GM23338 (cell line): ENCODE data around the gene EMD. TPM values are rescaled to one million over a fixed set of nuclear protein-coding genes. Genes with fewer than 3 reads are reported as not detected.

Source experiments
- ATAC-seq: fragments of 200-7000 bp; cut with Tn5 transposase; 3 replicates; pipeline ENCODE4 v1.9.1; 2020
- DNase-seq: peaks from one replicate; pipeline ENCODE4 v3.0.0-alpha.2; 2015; ENCODE audit warnings: low spot score
- H2AFZ ChIP-seq: fragments of 200-600 bp; sonication (generic); 2 replicates; pipeline ENCODE4 v1.8.0; 2016; ENCODE audit warnings: antibody characterized with exemption, mild to moderate bottlenecking, moderate library complexity
- H3F3A ChIP-seq: fragments of 200-600 bp; sonication (generic); replicated peaks from 2 replicates; pipeline ENCODE4 v1.8.0; 2017; ENCODE audit warnings: antibody characterized with exemption, mixed run types, low read depth
- H3K27ac ChIP-seq: fragments of 200-600 bp; sonication (generic); 2 replicates; pipeline ENCODE4 v1.6.1; 2016; ENCODE audit warnings: low read depth
- H3K27me3 ChIP-seq: fragments of 200-600 bp; sonication (generic); 2 replicates; pipeline ENCODE4 v1.8.0; 2016; ENCODE audit warnings: mild to moderate bottlenecking, mixed run types, moderate library complexity; ENCODE audit not compliant: insufficient read depth
- H3K36me3 ChIP-seq: fragments of 200-600 bp; sonication (generic); 2 replicates; pipeline ENCODE4 v1.8.0; 2016; ENCODE audit warnings: mild to moderate bottlenecking; ENCODE audit not compliant: insufficient read depth
- H3K4me1 ChIP-seq: fragments of 200-600 bp; sonication (generic); 2 replicates; pipeline ENCODE4 v1.8.0; 2016; ENCODE audit warnings: mild to moderate bottlenecking, moderate library complexity; ENCODE audit not compliant: insufficient read depth
- H3K4me2 ChIP-seq: fragments of 200-600 bp; sonication (generic); 2 replicates; pipeline ENCODE4 v1.7.1; 2017; ENCODE audit warnings: mixed run types
- H3K4me3 ChIP-seq: fragments of 200-600 bp; sonication (generic); 2 replicates; pipeline ENCODE4 v1.6.1; 2016; ENCODE audit warnings: mixed run types
- H3K79me2 ChIP-seq: fragments of 200-600 bp; sonication (generic); replicated peaks from 2 replicates; pipeline ENCODE4 v1.8.0; 2017; ENCODE audit warnings: mild to moderate bottlenecking; ENCODE audit not compliant: insufficient read depth
- H3K9me2 ChIP-seq: fragments of 200-600 bp; sonication (generic); 2 replicates; pipeline ENCODE4 v1.8.0; 2017; ENCODE audit not compliant: insufficient read depth
- H4K20me1 ChIP-seq: fragments of 200-600 bp; sonication (generic); replicated peaks from 2 replicates; pipeline ENCODE4 v1.8.0; 2017; ENCODE audit warnings: mild to moderate bottlenecking; ENCODE audit not compliant: insufficient read depth
- H3K27ac Mint-ChIP-seq: 2 replicates; pipeline ENCODE4 v1.8.0; 2020; ENCODE audit warnings: inconsistent platforms, mild to moderate bottlenecking, moderate library complexity, mixed read lengths
- H3K27me3 Mint-ChIP-seq: 3 replicates; pipeline ENCODE4 v1.8.0; 2022; ENCODE audit warnings: low read depth, mild to moderate bottlenecking, moderate library complexity, mixed read lengths, inconsistent platforms; ENCODE audit not compliant: insufficient read depth, poor library complexity
- H3K36me3 Mint-ChIP-seq: 3 replicates; pipeline ENCODE4 v1.8.0; 2021; ENCODE audit warnings: low read depth, mild to moderate bottlenecking, inconsistent platforms, moderate library complexity, mixed read lengths
- H3K4me1 Mint-ChIP-seq: 3 replicates; pipeline ENCODE4 v1.8.0; 2020; ENCODE audit warnings: mild to moderate bottlenecking, inconsistent platforms, mixed read lengths
- H3K4me3 Mint-ChIP-seq: 3 replicates; pipeline ENCODE4 v1.8.0; 2021; ENCODE audit warnings: moderate library complexity, mild to moderate bottlenecking, inconsistent platforms, mixed read lengths
- H3K9me3 Mint-ChIP-seq: 3 replicates; pipeline ENCODE4 v1.8.0; 2020; ENCODE audit warnings: moderate library complexity, mild to moderate bottlenecking, inconsistent platforms, mixed read lengths
- CREB1 ChIP-seq: fragments of 250-450 bp; sonication (Bioruptor Pico); IDR thresholded peaks from 2 replicates; pipeline ENCODE4 v1.5.0; 2020; ENCODE audit warnings: low read depth, mild to moderate bottlenecking, moderate library complexity
- CTCF ChIP-seq, 2 experiments: fragments of 200-600 bp in 1 of 2; sonication (generic) in 1 of 2; conservative IDR thresholded peaks; 2 replicates each; pipeline versions ENCODE4 v1.5.1 to v1.6.1; 2016 to 2017; ENCODE audit warnings: antibody characterized with exemption in 2 of 2, low read depth in 2 of 2, mild to moderate bottlenecking in 2 of 2, moderate library complexity in 1 of 2
- ETS1 ChIP-seq: IDR thresholded peaks from 2 replicates; pipeline ENCODE4 v1.6.1; 2016; ENCODE audit warnings: antibody characterized with exemption
- EZH2phosphoT487 ChIP-seq: fragments of 200-600 bp; sonication (generic); IDR thresholded peaks from one replicate; pipeline ENCODE4 v1.8.1; 2018; ENCODE audit warnings: antibody characterized with exemption; ENCODE audit not compliant: unreplicated experiment
- JUNB ChIP-seq: IDR thresholded peaks from one replicate; pipeline ENCODE4 v1.6.1; 2016; ENCODE audit warnings: antibody characterized with exemption; ENCODE audit not compliant: unreplicated experiment
- NANOG ChIP-seq: IDR thresholded peaks from 2 replicates; pipeline ENCODE4 v1.6.1; 2016; ENCODE audit warnings: antibody characterized with exemption, borderline replicate concordance
- POLR2AphosphoS5 ChIP-seq: IDR thresholded peaks from 2 replicates; pipeline ENCODE4 v1.6.1; 2016; ENCODE audit warnings: antibody characterized with exemption, low read depth
- REST ChIP-seq: IDR thresholded peaks from one replicate; pipeline ENCODE4 v1.6.1; 2018; ENCODE audit warnings: antibody characterized with exemption; ENCODE audit not compliant: unreplicated experiment
- ZNF114 ChIP-seq: fragments of 250-450 bp; sonication (Bioruptor Pico); IDR thresholded peaks from 2 replicates; pipeline ENCODE4 v1.5.0; 2020; ENCODE audit warnings: mild to moderate bottlenecking, moderate library complexity
- ZNF331 ChIP-seq: fragments of 250-450 bp; sonication (Bioruptor Pico); IDR thresholded peaks from 2 replicates; pipeline ENCODE4 v1.5.0; 2020; ENCODE audit warnings: low read depth, mild to moderate bottlenecking, moderate library complexity
- polyA plus RNA-seq: library from polyadenylated mRNA; unstranded; fragments of >200 nt; fragmentation: Nextera tagmentation; extraction: Ambion mirVana; gene quantifications from 2 replicates; pipeline ENCODE4 v1.2.1, GENCODE V29; 2016
- total RNA-seq: library from RNA; depleted of rRNA; stranded (reverse); fragments of >200 nt; shearing (Covaris generic); gene quantifications from 2 replicates; pipeline ENCODE4 v1.2.3, GENCODE V29; 2014

EMD gene
- total and polyA plus RNA-seq, 2 experiments from 2014 or later: 74.2 to 78.6 TPM

GRCh38 chrX:154403192-154403591 lies 24.1 kb downstream of the EMD start:
- Histone ChIP-seq H3K4me3 (no peak overlapping the region), H3K36me3 (peaks cover 4% of the 10 kb centered on the region; the same call in 1 of the 2 replicates), H3K27me3 (no peaks in the 10 kb centered on the region), H3F3A (peaks cover 21% of the 10 kb centered on the region), H3K9me2 (no peaks in the 10 kb centered on the region), H2AFZ (no peak overlapping the region), H3K4me1 (peaks cover 6% of the 10 kb centered on the region; the same call in 1 of the 2 replicates), H3K27ac (no peak overlapping the region), H4K20me1 (no peaks in the 10 kb centered on the region), H3K79me2 (peaks cover 16% of the 10 kb centered on the region), H3K4me2 (no peak overlapping the region)
- Mint-ChIP-seq H3K9me3 (peaks cover 9% of the 10 kb centered on the region; the same call in 1 of the 3 replicates), H3K4me3 (no peak overlapping the region), H3K36me3 (peaks cover 34% of the 10 kb centered on the region), H3K27me3 (peaks cover 39% of the 10 kb centered on the region), H3K27ac (no peak overlapping the region), H3K4me1 (peaks cover 13% of the 10 kb centered on the region; the same call in 2 of the 3 replicates)
- ATAC-seq (no peak), DNase-seq (no peak)
- TF ChIP-seq POLR2AphosphoS5 (no peak), REST (no peak), EZH2phosphoT487 (no peak), ETS1 (no peak), CTCF (conservative IDR thresholded peaks at IDR 0.05; ENCODE audit: low read depth in 2 of 2) (no peak), ZNF331 (CRISPR knock-in tag) (no peak), ZNF114 (CRISPR knock-in tag) (no peak)

GRCh38 chrX:154403858-154404257 lies 24.8 kb downstream of the EMD start:
- H3K36me3 Mint-ChIP-seq: peaks cover 27% of the 10 kb centered on the region
- H4K20me1 ChIP-seq: no peaks in the 10 kb centered on the region
- TF ChIP-seq CREB1 (CRISPR knock-in tag) (no peak), EZH2phosphoT487 (no peak), NANOG (no peak), JUNB (no peak)

More at GRCh38 chrX:154403858-154404257, 24.8 kb downstream of the EMD start:
- peaks cover 36% of the 10 kb centered on the region for H3K27me3 Mint-ChIP-seq
- Histone ChIP-seq H3F3A (peaks cover 21% of the 10 kb centered on the region), H3K36me3 (peaks cover 4% of the 10 kb centered on the region; the same call in 1 of the 2 replicates), H3K27ac (no peak overlapping the region), H3K4me3 (no peak overlapping the region), H3K79me2 (peaks cover 10% of the 10 kb centered on the region), H2AFZ (no peak overlapping the region), H3K4me1 (peaks cover 10% of the 10 kb centered on the region; the same call in 1 of the 2 replicates), H3K27me3 (no peaks in the 10 kb centered on the region), H3K9me2 (no peaks in the 10 kb centered on the region), H3K4me2 (no peak overlapping the region)
- DNase-seq (no peak), ATAC-seq (no peak)
- H3K9me3 Mint-ChIP-seq: peaks cover 7% of the 10 kb centered on the region; the same call in 1 of the 3 replicates
- H3K4me1 Mint-ChIP-seq: peaks cover 17% of the 10 kb centered on the region
- no peak overlapping the region; the same call in 2 of the 3 replicates for H3K4me3 Mint-ChIP-seq
- H3K27ac Mint-ChIP-seq: no peak overlapping the region
